Suprapubic skin (tissue), 4 donors: Measurements from ENCODE around the gene NRCAM. TPM values are rescaled to one million over a fixed set of nuclear protein-coding genes. Genes with fewer than 3 reads are reported as not detected.
A peak's percentile ranks its signal among the peaks of the same experiment; 100 is the strongest.

Experiments
- DNase-seq, 2 donors: peaks; one replicate each; pipeline ENCODE4 v3.0.0-alpha.2; 2019; ENCODE audit warnings: low spot score in 2 of 2
- H3K27ac ChIP-seq: fragments of 200-600 bp; sonication (generic); one replicate; pipeline ENCODE4 v1.5.1; 2019
- H3K27me3 ChIP-seq: fragments of 200-600 bp; sonication (generic); one replicate; pipeline ENCODE4 v1.5.1; 2019
- H3K36me3 ChIP-seq: fragments of 200-600 bp; sonication (generic); one replicate; pipeline ENCODE4 v1.5.1; 2019
- H3K4me1 ChIP-seq: fragments of 200-600 bp; sonication (generic); one replicate; pipeline ENCODE4 v1.5.1; 2019
- H3K4me3 ChIP-seq: fragments of 200-600 bp; sonication (generic); one replicate; pipeline ENCODE4 v1.5.1; 2019; ENCODE audit warnings: mild to moderate bottlenecking
- H3K9me3 ChIP-seq: fragments of 200-600 bp; sonication (generic); one replicate; pipeline ENCODE4 v1.5.1; 2019
- EP300 ChIP-seq: sonication (generic); formaldehyde crosslinking; IDR thresholded peaks from one replicate; pipeline ENCODE4 v1.6.1; 2017; ENCODE audit warnings: antibody characterized with exemption
- POLR2A ChIP-seq, 2 donors: fragments of 450-650 bp; IDR thresholded peaks; one replicate each; pipeline ENCODE4 v1.6.1; 2017; ENCODE audit warnings: antibody characterized with exemption in 2 of 2, mild to moderate bottlenecking in 2 of 2, moderate library complexity in 2 of 2
- POLR2AphosphoS5 ChIP-seq, 3 donors: sonication (generic); formaldehyde crosslinking; IDR thresholded peaks; one replicate each; pipeline ENCODE4 v1.6.1; 2017; ENCODE audit warnings: antibody characterized with exemption in 3 of 3
- WGBS: methylation state at CpG from one replicate; pipeline ENCODE4 v1.1.5; 2018; 5-methylcytosine and 5-hydroxymethylcytosine counted together
- total RNA-seq, 4 donors: library from RNA; depleted of rRNA; stranded (reverse); fragments of >200 nt; gene quantifications; one replicate each; pipeline ENCODE4 v1.1.0, GENCODE V29; 2016
- TF ChIP-seq, protein P1 (sequence below), 2 donors: fragments of 200-600 bp in 1 of 2; fragments of 450-650 bp in 1 of 2; sonication (generic) in 1 of 2; IDR thresholded peaks; one replicate each; pipeline ENCODE4 v1.5.1; 2016 to 2019; ENCODE audit warnings: antibody characterized with exemption in 2 of 2, mild to moderate bottlenecking in 1 of 2, moderate library complexity in 1 of 2

The NRCAM gene
- total RNA-seq, 4 donors from 2014 or later = 2.3 to 7.2 (median 2.8) TPM

GRCh38 chr7:108129018-108129965 is 326.9 kb downstream of the NRCAM start:
- peak overlapping the region; percentile 32 for H3K4me3 ChIP-seq
- no peaks in the 10 kb centered on the region for H3K4me1 ChIP-seq
- 63% methylated on average over 7 of the region's 7 CpGs for WGBS
- DNase-seq = no peak
- H3K9me3 ChIP-seq = no peaks in the 10 kb centered on the region
- H3K27me3 ChIP-seq = no peaks in the 10 kb centered on the region
- peak overlapping the region; percentile 66 for H3K27ac ChIP-seq
- TF ChIP-seq POLR2AphosphoS5 (IDR thresholded peaks at IDR 0.05) (no peak), EP300 (no peak), POLR2A (IDR thresholded peaks at IDR 0.05) (no peak)
- TF ChIP-seq, protein P1, sequence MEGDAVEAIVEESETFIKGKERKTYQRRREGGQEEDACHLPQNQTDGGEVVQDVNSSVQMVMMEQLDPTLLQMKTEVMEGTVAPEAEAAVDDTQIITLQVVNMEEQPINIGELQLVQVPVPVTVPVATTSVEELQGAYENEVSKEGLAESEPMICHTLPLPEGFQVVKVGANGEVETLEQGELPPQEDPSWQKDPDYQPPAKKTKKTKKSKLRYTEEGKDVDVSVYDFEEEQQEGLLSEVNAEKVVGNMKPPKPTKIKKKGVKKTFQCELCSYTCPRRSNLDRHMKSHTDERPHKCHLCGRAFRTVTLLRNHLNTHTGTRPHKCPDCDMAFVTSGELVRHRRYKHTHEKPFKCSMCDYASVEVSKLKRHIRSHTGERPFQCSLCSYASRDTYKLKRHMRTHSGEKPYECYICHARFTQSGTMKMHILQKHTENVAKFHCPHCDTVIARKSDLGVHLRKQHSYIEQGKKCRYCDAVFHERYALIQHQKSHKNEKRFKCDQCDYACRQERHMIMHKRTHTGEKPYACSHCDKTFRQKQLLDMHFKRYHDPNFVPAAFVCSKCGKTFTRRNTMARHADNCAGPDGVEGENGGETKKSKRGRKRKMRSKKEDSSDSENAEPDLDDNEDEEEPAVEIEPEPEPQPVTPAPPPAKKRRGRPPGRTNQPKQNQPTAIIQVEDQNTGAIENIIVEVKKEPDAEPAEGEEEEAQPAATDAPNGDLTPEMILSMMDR (IDR thresholded peaks at IDR 0.05) = no peak
- no peaks in the 10 kb centered on the region for H3K36me3 ChIP-seq

GRCh38 chr7:108128514-108128913 is 327.7 kb downstream of the NRCAM start:
- Histone ChIP-seq H3K27me3 (no peaks in the 10 kb centered on the region), H3K36me3 (no peaks in the 10 kb centered on the region), H3K4me1 (no peaks in the 10 kb centered on the region), H3K4me3 (peak overlapping the region; percentile 32), H3K27ac (peak overlapping the region; percentile 56), H3K9me3 (no peaks in the 10 kb centered on the region)
- no peak for TF ChIP-seq POLR2A (IDR thresholded peaks at IDR 0.05)
- no peak for TF ChIP-seq POLR2AphosphoS5 (IDR thresholded peaks at IDR 0.05)
- TF ChIP-seq, protein P1 (IDR thresholded peaks at IDR 0.05) = no peak
- TF ChIP-seq EP300 = no peak
- 56% methylated on average over 3 of the region's 3 CpGs for WGBS
- DNase-seq = no peak

- Histone ChIP-seq H3K4me3 (peak overlapping the region; percentile 32), H3K4me1 (no peaks in the 10 kb centered on the region), H3K36me3 (no peaks in the 10 kb centered on the region), H3K27me3 (no peaks in the 10 kb centered on the region), H3K9me3 (no peaks in the 10 kb centered on the region), H3K27ac (peak overlapping the region; percentile 56)
- no peak for DNase-seq
- TF ChIP-seq, protein P1 (IDR thresholded peaks at IDR 0.05) = no peak
- no peak for TF ChIP-seq POLR2AphosphoS5 (IDR thresholded peaks at IDR 0.05)
- TF ChIP-seq EP300 = no peak
- TF ChIP-seq POLR2A (IDR thresholded peaks at IDR 0.05) = no peak
- WGBS = 66% methylated on average over 5 of the region's 5 CpGs
Observed at GRCh38 chr7:108127461-108127860, 328.8 kb downstream of the NRCAM start.

DNA sequence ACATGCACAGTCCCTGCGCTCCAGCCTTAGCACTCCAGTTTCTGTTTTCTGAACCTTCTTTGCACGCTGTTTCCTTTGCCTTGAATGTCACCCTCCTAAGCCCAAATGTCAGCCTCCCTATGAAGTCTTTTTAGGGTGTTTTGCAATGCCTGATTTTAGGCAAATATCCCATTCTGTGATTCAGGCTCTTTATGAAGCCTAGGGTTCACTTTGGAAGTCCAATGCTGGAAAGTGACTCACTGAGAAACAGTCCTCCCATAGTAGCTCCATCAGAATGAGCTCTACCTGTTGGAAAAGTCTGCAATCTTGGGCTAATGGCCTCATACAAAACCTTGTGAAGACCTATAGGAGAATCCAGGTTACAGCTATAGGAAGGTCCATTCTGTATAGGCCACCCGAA is 331.4 kb downstream of the NRCAM start:
- Histone ChIP-seq H3K9me3 (no peaks in the 10 kb centered on the region), H3K4me1 (no peaks in the 10 kb centered on the region), H3K27me3 (no peaks in the 10 kb centered on the region), H3K36me3 (no peaks in the 10 kb centered on the region), H3K27ac (no peak overlapping the region), H3K4me3 (no peak overlapping the region)
- 57% methylated on average over 3 of the region's 3 CpGs for WGBS
- no peak for TF ChIP-seq EP300
- TF ChIP-seq, protein P1 (IDR thresholded peaks at IDR 0.05) = no peak
- no peak for DNase-seq

DNA sequence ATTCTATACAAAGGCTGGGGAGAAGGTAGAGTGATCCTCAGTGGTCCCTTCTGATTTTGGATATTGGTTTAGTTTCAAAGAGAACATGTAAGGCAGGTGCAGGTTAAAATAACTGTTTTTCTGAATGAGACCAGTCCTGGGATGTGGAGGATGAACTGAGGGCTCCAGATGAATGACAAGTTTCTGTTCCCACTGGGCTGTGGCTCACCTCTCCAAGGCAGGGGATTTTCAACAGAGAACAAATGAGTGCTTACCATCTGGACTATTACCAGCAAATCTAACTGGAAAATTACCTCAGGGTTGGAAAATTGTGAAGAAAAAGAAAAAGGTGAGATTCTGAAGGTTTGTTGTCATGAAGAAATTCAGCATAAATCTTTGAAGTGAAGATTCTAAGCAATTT is 334.1 kb downstream of the NRCAM start:
- Histone ChIP-seq H3K27me3 (no peaks in the 10 kb centered on the region), H3K9me3 (no peaks in the 10 kb centered on the region), H3K27ac (no peak overlapping the region), H3K36me3 (no peaks in the 10 kb centered on the region), H3K4me3 (no peak overlapping the region), H3K4me1 (peaks cover 6% of the 10 kb centered on the region)
- TF ChIP-seq, protein P1 (IDR thresholded peaks at IDR 0.05) = no peak
- TF ChIP-seq EP300 = no peak
- TF ChIP-seq POLR2AphosphoS5 (IDR thresholded peaks at IDR 0.05) = no peak
- no peak for TF ChIP-seq POLR2A (IDR thresholded peaks at IDR 0.05)
- no peak for DNase-seq
